Stimulated activated CD8-positive, alpha-beta memory T cell treated with anti-CD3 and anti-CD28 coated beads, Interleukin-7, amount 100 ng/mL, for 4 hours (primary cell): ENCODE results near the gene CFAP157.

Experiments used
- DNase-seq, 2 donors: peaks; one replicate each; pipeline ENCODE4 v3.0.0-alpha.2; 2020; ENCODE audit warnings: low read depth in 2 of 2

Gene CFAP157

DNA sequence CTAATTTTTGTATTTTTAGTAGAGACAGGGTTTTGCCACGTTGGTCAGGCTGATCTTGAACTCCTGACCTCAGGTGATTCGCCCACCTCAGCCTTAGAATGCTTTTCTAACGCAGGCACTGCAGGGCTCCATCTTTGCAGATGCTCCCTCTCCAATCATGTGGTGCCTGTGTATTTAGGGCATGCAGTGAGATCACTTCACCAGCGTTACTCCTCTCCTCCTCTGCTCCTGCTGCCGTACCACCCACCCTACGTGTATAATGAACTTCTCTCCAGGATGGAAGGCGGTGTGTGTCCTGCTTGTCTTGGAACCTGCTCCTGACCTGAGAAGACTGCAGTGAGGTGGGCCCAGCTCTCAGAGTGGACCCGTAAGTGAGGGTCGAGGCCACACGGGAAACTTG lies 13.6 kb upstream of the CFAP157 start:
- DNase-seq: no peak

DNA sequence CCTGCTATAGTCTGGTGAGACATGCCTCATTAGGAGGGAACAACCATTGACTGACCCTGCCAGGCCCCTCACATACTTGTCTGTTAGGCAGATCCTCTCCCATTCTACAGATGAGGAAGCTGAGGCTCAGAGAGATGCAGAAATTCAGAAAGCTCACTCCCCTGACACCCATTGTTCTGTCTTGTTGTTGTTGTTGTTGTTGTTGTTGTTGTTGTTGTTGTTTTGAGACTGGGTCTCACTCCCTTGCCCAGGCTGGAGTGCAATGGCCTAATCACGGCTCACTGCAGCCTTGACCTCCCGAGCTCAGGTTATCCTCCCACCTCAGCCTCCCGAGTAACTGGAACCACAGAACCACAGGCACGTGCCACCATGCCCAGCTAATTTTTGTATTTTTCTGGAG lies 13.1 kb upstream of the CFAP157 start:
- DNase-seq: no peak

DNA sequence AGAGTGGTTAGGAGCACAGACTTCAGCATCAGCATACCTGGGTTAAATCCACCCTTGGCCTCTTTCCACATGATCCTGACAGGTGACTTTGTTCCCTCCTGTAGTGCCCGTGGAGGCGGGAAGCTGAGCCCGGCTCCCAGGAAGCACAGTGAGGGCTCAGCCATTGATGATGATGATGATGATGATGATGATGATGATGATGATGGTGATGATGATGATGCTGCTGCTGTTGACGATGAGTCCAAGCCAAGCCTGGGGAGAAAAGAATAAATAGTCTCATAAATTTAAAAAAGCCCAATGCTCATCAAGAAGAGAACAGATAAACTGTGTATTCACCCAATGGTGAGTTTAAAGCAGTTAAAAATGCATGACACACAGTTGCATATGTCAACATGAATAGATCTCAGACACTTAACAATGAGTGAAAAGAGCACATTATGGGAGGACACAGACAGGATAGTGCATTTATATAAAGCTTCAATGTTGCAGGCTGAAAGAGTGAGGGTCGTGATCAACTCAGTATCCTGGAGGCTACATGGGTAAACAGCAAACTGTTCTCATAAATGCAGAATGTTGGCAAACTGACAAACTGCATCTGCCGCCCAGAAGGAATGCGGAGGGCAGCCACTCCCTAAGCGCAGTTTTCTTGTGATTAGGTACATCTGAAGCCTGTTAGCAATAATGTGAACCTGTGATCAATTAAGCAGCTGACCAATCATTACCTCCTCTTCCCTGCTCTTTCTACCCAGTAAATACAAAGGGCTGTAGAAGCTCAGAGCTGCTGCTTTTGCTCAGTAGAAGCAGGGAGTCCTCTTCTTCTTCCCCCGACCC lies 11.7 kb upstream of the CFAP157 start:
- no peak for DNase-seq

DNA sequence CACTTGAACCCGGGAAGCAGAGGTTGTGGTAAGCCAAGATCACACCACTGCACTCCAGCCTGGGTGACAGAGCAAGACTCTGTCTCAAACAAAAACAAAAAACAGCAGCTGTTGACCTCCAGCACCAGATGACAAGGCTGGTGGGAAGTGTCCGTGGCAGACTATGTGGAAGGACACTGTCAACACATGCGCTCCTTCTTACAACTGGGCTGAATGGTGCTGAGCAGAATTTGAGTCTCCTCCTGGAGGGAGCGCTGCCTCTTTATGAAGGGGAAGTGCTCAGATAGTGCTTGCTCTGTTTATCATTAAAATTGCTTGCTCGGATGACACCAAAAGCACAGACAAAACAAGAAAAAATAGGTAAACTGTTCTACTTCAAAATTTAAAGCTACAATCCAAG lies 9.2 kb upstream of the CFAP157 start:
- DNase-seq: no peak

DNA sequence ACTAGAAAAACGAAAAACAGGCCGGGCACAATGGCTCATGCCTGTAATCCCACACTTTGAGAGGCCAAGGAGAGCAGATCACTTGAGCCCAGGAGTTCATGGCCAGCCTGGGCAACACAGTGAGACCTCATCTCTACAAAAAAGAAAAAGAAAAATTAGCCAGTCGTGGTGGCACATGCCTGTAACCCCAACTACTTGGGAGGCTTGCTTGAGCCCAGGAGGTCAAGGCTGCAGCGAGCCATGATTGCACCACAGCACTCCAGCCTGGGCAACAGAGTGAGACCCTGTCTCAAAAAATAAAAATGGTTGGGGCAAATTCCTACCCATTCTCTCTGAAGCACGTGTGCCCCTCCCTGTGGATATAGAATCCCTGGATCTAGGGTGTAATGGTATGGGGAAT lies 8.4 kb upstream of the CFAP157 start:
- DNase-seq: no peak

DNA sequence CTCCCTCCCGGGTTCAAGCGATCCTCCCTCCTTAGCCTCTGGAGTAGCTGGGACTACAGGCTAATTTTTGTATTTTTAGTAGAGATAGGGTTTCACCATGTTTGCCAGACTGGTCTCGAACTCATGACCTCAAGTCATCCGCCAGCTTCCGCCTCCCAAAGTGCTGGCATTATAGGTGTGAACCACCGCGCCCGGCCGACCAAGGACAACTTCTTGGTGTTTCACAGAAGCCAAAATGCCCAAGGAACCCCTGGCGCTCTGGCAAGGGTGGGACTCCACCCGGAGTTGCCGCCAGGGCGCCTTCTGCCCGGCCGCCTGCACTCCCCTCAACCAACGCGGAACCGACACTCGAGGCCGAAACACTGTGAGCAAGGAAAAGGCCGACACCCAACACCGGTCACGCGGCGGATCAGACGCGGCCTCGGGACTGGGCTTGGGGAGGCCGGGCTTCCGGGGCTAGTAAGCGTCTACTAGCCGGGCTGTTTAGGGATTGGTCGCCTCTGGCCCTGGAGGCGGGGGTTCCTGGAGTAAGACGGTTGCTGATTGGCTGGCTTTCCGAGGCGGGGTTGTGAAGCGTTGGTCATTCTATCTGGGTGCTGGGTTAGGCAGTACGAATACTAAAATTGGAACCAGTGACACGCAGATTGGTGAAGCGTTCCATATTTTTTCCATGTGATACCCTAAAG lies 7.7 kb upstream of the CFAP157 start:
- peak; percentile 75 to 79 for DNase-seq

DNA sequence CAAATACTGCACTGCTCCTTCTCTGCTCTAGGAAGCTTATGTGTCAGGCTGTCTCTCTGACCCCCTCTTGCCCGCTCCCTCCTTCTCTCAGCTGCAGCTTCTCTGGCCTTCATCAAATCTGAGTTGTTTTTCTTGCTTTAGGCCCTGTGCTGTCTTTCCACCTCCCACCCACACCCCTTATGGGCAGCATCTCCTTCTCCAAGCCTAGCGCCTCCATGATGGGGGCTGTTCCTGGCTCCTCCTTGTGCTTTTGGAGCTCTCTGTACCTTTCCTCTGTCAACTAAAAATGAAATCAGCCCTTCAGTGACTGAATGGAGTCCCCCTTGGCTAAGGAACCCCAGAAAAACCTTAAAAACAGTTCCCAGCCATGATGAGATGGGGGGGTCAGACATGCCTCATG lies 6.6 kb upstream of the CFAP157 start:
- no peak for DNase-seq

DNA sequence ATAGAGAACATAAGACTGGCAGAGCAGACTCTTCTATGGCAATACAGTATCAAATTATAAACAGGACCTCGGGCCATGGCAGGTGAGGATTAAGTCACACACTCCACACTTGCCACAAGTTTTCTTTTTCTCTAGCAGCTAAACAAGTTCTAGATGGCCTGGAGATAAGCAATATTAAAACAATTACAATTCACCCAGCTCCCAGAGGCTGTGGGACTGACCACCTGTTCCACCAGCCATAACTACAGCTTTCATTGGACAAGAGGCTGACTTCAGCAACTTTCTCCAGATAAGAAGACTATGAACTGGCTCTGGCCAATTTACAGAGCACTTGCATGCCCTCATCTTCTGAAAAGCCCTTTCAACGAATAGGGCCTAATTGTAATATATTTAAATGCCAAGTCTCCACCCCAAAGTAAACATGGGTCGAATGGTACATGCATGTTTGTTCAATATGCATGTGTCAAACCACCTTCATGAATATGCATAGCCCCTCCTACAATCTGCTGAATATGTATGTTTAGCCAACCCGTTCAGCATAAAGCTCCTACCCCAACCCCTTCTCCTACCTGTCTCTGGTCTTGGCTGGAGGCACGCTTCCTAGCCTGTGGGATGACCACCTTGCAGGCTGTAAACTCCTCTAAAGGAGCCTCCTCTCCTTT lies 6.1 kb upstream of the CFAP157 start:
- no peak for DNase-seq

DNA sequence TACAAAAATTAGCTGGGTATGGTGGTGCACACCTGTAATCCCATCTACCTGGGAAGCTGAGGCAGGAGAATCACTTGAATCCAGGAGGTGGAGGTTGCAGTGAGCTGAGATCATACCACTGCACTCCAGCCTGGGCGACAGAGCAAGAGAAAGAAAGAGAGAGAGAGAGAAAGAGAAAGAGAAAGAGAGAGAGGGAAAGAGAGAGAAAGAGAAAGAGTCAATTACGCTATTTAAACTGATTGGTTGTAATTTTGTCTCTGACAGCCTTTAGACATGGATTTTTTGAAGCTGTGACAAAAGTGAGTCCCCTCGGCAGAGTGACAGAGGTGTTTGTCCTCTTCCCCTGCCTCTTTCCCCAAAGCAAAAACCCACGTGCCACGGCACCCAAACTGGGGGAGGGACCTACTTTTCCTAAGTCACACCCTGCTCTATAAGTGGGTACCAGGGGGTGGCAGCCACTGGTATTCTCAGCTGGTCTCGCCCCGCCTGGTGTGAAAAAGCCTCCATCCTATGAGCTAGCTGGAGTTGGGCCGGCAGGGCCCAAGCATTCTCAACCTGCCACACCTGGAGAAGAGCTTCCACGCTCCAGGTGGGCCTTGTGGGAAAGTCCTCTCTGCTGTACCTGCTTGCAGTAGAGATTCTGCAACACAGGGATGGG lies 3.4 kb upstream of the CFAP157 start:
- DNase-seq: no peak

DNA sequence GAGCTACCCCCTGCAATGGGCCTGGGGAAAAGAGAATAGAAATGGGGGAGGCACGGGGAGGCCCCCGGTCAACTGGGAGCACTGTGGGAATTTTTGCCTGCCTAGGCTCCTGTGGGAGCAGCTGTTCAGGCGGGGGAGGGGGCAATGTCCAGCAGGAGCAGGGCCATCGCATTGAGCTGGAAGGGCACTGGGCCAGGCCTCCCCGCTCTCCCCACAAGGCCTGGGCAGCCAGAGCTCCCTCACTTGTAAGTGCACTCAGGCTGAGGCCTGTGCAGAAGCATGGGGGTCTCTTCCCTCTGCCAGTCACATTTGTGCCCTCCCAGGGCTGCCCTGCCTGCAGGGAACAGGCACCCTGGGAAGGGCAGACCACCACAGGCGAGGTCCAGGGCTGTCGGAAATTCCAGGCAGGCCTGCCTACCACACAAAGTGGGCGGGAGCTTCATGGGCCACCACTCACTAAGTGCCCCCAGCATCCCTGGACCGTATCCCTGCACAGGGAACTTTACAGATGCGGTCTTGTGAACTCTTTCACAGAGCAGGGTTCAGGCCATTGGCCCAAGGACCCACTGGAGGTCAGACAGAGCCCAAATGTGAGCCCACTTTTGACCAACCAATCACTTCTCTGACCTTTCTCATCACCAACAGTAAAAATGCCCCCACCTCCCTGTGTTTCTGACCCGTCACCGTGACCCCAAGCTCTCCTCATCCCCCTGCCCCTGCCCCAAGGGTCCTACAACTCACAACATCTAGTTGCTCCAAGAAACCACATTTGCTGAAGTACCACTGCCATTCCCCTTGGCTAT lies 1.0 kb upstream of the CFAP157 start:
- DNase-seq: no peak

DNA sequence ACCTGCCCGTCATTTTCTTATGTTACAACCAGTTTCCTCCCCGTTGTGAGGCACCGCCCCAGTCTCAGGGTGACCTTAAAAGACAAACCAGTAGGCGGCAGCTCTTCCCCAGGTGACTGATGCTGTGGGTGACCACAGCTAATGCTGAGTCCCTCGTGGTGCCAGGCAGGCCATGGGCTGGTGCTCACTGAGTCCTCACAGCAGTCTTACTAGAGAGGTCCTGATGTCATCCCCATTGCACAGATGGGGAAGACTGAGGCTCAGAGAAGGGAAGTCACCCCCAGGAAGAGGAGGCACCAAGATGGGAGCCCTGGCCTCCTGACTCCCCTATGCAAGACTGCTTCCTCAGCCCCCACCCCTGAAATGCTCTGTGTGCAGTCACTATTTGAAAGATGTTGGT lies 978 bp downstream of the CFAP157 start:
- peak in 1 of 2 donors; percentile 13 for DNase-seq

DNA sequence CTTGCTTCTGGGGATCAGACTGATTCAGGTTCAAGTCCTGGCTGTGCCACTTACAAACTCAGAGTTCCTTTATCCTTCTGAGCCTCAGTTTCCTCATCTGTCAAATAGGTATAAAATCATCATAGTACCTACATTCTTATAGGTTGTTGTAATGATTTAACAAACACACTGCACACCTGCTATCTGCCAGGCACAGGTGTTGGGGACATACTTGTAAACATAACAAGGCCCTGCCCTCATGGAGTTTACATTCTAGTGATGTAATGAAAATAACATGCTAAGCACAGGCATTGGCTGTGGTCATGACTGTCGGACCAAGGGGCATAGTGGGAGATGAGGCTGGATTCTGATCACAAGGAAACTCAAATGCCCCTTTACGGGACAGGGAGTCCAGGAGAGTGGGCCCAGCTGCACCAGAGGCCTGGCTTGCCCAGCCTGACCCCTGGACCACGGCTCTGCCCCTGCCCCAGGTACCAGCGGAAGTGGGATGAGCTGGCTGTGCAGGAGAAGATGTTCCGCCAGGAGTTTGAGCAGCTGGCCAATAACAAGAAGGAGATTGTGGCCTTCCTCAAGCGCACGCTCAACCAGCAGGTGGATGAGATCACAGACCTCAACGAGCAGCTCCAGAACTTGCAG lies 2.3 kb downstream of the CFAP157 start:
- no peak for DNase-seq

DNA sequence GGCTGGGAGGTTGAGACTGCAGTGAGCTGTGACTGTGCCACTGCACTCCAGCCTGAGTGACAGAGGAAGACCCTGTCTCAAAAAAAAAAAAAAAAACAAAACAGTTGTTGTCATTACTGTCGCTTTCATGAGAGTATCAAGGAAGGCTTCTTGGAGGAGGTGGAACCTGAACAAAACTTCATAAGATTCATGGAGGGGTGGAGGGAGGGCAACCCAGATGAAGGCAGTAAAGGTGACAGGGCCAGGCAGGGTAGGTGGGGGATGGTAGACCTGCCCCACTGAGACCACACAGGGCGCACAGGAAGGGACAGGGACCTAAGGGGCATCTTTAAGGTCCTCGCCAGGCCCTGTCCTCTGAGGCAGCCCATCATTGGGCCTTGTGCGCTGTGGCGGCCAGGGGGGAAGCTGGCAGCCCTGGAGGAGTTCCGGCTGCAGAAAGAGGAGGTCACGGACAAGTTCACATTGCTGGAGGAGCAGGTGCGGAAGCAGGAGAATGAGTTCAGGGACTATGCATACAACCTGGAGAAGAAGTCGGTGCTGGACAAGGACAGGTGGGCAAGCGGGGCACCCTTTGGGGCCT lies 3.5 kb downstream of the CFAP157 start:
- DNase-seq: no peak

DNA sequence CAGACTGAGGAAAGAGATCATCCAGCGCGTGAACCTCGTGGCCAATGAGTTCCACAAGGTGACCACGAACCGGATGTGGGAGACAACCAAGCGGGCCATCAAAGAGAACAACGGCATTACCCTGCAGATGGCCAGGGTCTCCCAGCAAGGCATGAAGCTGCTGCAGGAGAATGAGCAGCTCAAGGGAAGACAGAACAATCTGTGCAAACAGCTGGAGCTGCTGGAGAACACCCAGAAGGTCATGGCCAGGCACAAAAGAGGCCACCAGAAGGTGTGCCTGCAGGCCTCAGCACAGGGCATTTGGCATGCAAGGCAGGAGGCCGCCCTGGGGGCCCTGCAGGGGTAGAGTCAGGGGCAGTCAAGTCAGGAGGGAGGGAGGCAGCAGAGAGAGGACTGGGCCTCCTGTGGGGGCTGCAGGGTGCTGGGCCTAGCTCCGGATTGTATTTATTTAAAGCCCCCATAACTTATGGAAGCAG lies 4.5 kb downstream of the CFAP157 start:
- DNase-seq: no peak

DNA sequence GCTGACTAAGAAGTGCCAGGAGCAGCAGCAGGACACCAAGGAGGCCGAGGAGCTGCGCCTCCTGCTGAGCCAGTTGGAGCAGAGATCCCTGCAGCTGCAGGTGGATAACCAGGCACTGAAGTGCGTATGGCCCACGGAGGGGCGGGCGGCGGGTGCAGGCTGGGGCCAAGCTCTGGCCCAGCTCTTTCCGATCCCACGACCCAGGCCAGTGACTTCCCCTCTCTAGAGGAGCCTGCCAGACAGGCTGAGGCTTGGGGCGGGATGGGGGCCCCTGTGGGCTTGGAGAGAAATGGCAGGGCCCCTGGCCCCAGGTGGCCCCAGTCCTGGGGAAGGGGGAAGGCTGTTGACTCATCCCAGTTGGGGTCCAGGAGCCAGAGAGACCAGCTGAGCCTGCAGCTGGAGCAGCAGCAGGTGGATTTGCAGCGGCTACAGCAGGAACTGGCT lies 5.1 kb downstream of the CFAP157 start:
- no peak for DNase-seq

DNA sequence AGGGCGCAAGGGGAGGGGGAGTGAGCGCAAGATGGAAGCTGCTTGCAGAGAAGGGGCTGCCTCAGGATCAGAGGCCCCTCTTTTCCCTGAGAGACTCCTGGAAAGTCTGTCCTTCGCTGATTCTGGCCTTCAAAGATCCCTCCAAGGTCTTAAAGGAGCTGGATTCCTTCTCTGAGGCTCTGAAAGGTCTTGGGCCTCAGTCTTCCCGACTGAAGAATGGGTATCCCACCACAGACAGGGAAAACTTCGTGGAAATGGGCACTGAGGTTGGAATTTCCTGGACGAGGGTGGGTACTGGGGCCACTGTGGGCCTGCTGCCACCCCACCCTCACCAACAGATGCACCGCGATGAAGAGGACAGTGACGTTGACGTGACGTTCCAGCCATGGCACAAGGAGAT lies 5.6 kb downstream of the CFAP157 start:
- no peak for DNase-seq

DNA sequence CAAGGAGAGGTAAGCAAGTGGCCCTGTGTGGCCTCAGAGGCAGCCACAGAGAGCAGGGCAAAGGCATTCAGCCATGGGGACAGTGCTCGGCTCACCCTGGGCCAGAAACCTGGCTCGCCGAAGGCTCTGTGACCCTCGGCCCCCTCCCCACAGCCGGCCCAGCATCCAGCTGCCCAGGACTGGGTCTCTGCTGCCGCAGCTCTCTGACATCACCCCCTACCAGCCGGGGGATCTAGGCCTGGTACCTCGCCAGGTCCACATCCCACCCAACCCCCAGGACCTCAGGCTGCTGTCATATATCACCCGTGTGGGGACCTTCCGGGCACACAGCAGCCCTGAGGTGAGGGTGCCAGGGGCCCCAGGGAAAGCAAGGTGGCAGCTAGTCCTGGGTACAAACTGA lies 6.1 kb downstream of the CFAP157 start:
- no peak for DNase-seq

DNA sequence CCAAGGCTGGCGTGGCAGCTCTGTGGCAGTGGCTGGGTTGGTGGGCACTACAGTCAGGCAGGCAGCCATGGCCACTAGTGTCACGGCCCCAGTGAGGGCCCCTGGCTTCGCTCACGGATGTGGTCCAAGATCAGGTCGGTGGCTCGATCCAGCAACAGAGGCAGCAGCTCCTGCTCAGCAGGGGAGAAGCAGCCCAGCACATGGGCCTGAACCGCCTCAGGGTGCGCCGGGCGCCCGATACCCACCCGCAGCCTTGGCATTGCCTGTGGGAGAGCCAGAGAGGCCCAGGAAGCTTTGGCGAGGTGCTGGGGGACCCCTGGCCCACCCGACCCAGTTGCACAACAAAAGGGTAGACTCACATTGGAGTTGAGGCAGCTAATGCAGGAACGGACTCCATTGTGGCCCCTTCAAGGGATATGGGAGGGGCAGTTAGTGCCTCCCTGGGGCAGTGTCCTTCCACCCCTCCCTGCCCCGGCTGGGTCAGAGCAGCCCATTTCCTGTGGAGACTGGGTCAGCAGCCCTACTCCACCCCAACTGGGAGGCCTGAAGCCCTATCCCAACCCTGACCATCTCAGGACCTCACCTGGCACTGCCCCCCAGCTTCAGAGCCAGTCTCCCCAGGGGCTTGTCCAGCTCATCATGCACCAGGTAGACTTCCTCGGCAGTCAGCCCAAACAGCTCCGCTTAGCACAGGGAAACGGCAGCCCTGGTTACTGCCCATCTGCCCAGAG lies 7.4 kb downstream of the CFAP157 start:
- DNase-seq: no peak

DNA sequence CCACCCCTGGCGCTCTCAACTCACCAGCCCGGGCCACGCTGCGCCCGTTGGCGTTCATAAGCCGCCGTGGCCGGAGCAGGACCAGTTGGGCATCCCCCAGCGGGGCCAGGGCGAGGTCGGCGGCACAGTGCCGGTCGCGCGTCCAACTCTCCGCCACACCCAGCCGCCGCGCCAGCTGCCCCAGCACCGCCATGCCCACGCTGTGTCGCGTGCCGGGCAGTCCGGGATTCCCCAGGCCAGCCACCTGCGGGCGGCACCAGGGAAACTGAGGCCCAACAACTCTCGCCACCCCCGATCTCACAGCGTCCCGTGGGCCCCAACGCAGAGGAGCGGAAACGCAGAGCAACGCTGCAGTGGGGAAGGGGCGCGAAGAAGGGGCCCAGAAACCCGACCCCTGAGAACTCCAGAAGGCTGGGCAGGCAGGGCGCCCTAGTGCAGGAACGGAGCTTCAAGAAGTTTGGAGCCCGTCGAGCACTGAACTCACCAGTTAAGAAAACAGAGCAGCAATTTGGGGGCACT lies 8.2 kb downstream of the CFAP157 start:
- DNase-seq: peak in 1 of 2 donors; percentile 12
